ENCODE data around the gene MIF4GD.
A peak's percentile ranks its signal among the peaks of the same experiment; 100 is the strongest.
"Not testable (repeated sequence)": the region's sequence is repeated elsewhere in the genome, so short reads cannot be mapped to it uniquely, and the experiment has no call there.

MIF4GD gene

GRCh38 chr17:75260641-75261335 is 10.2 kb downstream of the MIF4GD start:
- DNase-seq (ENCODE audit: low spot score): peak; percentile 5

GRCh38 chr17:75257228-75257627 is 13.8 kb downstream of the MIF4GD start:
- DNase-seq (ENCODE audit: low spot score): not testable (repeated sequence)

GRCh38 chr17:75255954-75256698 is 14.9 kb downstream of the MIF4GD start:
- not testable (repeated sequence) for DNase-seq (ENCODE audit: low spot score)

GRCh38 chr17:75252039-75252816 is 18.8 kb downstream of the MIF4GD start:
- no peak for DNase-seq (ENCODE audit: low spot score)

GRCh38 chr17:75250009-75250471 is 21.0 kb downstream of the MIF4GD start:
- DNase-seq (ENCODE audit: low spot score): no peak

- DNase-seq (ENCODE audit: low spot score): no peak
These were observed 21.5 kb downstream of the MIF4GD start for GRCh38 chr17:75249564-75249963.

- no peak for DNase-seq (ENCODE audit: low spot score)
These were observed 24.6 kb downstream of the MIF4GD start for GRCh38 chr17:75246404-75246803.

- DNase-seq (ENCODE audit: low spot score): no peak
These were observed 26.0 kb downstream of the MIF4GD start for GRCh38 chr17:75245011-75245410.

- no peak for DNase-seq (ENCODE audit: low spot score)
These were observed 26.7 kb downstream of the MIF4GD start for GRCh38 chr17:75244133-75244866.

GRCh38 chr17:75242461-75243042 is 28.5 kb downstream of the MIF4GD start:
- no peak for DNase-seq (ENCODE audit: low spot score)

GRCh38 chr17:75241996-75242460 is 29.0 kb downstream of the MIF4GD start:
- no peak for DNase-seq (ENCODE audit: low spot score)

GRCh38 chr17:75241502-75241901 is 29.5 kb downstream of the MIF4GD start:
- no peak for DNase-seq (ENCODE audit: low spot score)

- DNase-seq (ENCODE audit: low spot score): no peak
These were observed 29.9 kb downstream of the MIF4GD start for GRCh38 chr17:75241143-75241430.

- DNase-seq (ENCODE audit: low spot score): peak; percentile 34
These were observed 30.5 kb downstream of the MIF4GD start for GRCh38 chr17:75240394-75241142.

GRCh38 chr17:75239778-75240393 is 31.1 kb downstream of the MIF4GD start:
- DNase-seq (ENCODE audit: low spot score): no peak

- no peak for DNase-seq (ENCODE audit: low spot score)
These were observed 31.8 kb downstream of the MIF4GD start for GRCh38 chr17:75239214-75239613.

- peak; percentile 71 for DNase-seq (ENCODE audit: low spot score)
These were observed 32.3 kb downstream of the MIF4GD start for GRCh38 chr17:75238684-75239191.

- DNase-seq (ENCODE audit: low spot score): no peak
These were observed 32.9 kb downstream of the MIF4GD start for GRCh38 chr17:75238020-75238580.

GRCh38 chr17:75237100-75238014 is 33.7 kb downstream of the MIF4GD start:
- DNase-seq (ENCODE audit: low spot score): no peak
